Smooth muscle cell (in vitro differentiated cells): Measurements from ENCODE around the gene ARL4D. TPM values are rescaled to one million over a fixed set of nuclear protein-coding genes. Genes with fewer than 3 reads are reported as not detected.

Experiments used
- DNase-seq: peaks from one replicate; lab custom pipeline; 2025; ENCODE audit not compliant: unreplicated experiment; lab: John Stamatoyannopoulos, UW
- H2AFZ ChIP-seq: fragments of 200-600 bp; sonication (generic); 2 replicates; pipeline ENCODE4 v1.6.0; 2016; ENCODE audit warnings: antibody characterized with exemption, low read depth, mild to moderate bottlenecking
- H3F3A ChIP-seq: fragments of 200-600 bp; sonication (generic); 2 replicates; pipeline ENCODE4 v1.6.0; 2017; ENCODE audit warnings: antibody characterized with exemption, low read depth
- H3K27ac ChIP-seq: fragments of 200-600 bp; sonication (generic); 2 replicates; pipeline ENCODE4 v1.5.1; 2016; ENCODE audit warnings: low read depth, mild to moderate bottlenecking
- H3K27me3 ChIP-seq: fragments of 200-600 bp; sonication (generic); 2 replicates; pipeline ENCODE4 v1.6.1; 2016; ENCODE audit warnings: low read depth, mild to moderate bottlenecking
- H3K36me3 ChIP-seq: fragments of 200-600 bp; sonication (generic); 2 replicates; pipeline ENCODE4 v1.5.1; 2016; ENCODE audit warnings: low read depth
- H3K4me1 ChIP-seq: fragments of 200-600 bp; sonication (generic); 2 replicates; pipeline ENCODE4 v1.5.1; 2016; ENCODE audit warnings: low read depth
- H3K4me2 ChIP-seq: fragments of 200-600 bp; sonication (generic); 2 replicates; pipeline ENCODE4 v1.6.0; 2016; ENCODE audit warnings: mild to moderate bottlenecking
- H3K4me3 ChIP-seq: fragments of 200-600 bp; sonication (generic); 2 replicates; pipeline ENCODE4 v1.5.1; 2016; ENCODE audit warnings: mild to moderate bottlenecking
- H3K79me2 ChIP-seq: fragments of 200-600 bp; sonication (generic); 2 replicates; pipeline ENCODE4 v1.6.0; 2016; ENCODE audit warnings: low read depth, mild to moderate bottlenecking
- H3K9ac ChIP-seq: fragments of 200-600 bp; sonication (generic); 2 replicates; pipeline ENCODE4 v1.6.0; 2016; ENCODE audit warnings: low read depth
- H3K9me3 ChIP-seq: fragments of 200-600 bp; sonication (generic); replicated peaks from 2 replicates; pipeline ENCODE4 v1.5.1; 2016; ENCODE audit warnings: low read depth
- H4K20me1 ChIP-seq: fragments of 200-600 bp; sonication (generic); 2 replicates; pipeline ENCODE4 v1.6.0; 2016; ENCODE audit warnings: low read depth
- CTCF ChIP-seq: fragments of 200-600 bp; sonication (generic); IDR thresholded peaks from 2 replicates; pipeline ENCODE4 v1.5.1; 2017; ENCODE audit warnings: borderline replicate concordance, mild to moderate bottlenecking, antibody characterized with exemption; ENCODE audit not compliant: insufficient read depth, poor library complexity, severe bottlenecking
- WGBS: methylation state at CpG from one replicate; pipeline ENCODE4 v1.1.7; 2016; ENCODE audit warnings: low lambda C conversion rate; 5-methylcytosine and 5-hydroxymethylcytosine counted together
- polyA plus RNA-seq: library from polyadenylated mRNA; unstranded; fragments of >200 nt; fragmentation: Nextera tagmentation; extraction: Ambion mirVana; gene quantifications from 2 replicates; pipeline ENCODE4 v1.2.1, GENCODE V29; 2016
- total RNA-seq: library from RNA; depleted of rRNA; stranded (reverse); fragments of >200 nt; gene quantifications from 2 replicates; pipeline ENCODE4 v1.2.3, GENCODE V29; 2014

Gene ARL4D
- total and polyA plus RNA-seq, 2 experiments from 2014 or later, result 9.9 to 25.9 TPM

GRCh38 chr17:43428524-43428923 lies 29.7 kb downstream of the ARL4D start:
- Histone ChIP-seq H3K9ac (no peak overlapping the region), H3K4me1 (no peaks in the 10 kb centered on the region), H3K27ac (no peak overlapping the region), H3F3A (peaks cover 13% of the 10 kb centered on the region), H3K27me3 (no peaks in the 10 kb centered on the region), H3K9me3 (no peaks in the 10 kb centered on the region), H4K20me1 (no peaks in the 10 kb centered on the region), H3K4me3 (no peak overlapping the region), H2AFZ (no peak overlapping the region), H3K79me2 (no peaks in the 10 kb centered on the region), H3K4me2 (no peak overlapping the region), H3K36me3 (no peaks in the 10 kb centered on the region)
- WGBS, result 87% methylated on average over 5 of the region's 5 CpGs
- no peak for DNase-seq
- no peak for TF ChIP-seq CTCF

GRCh38 chr17:43430936-43431713 lies 32.3 kb downstream of the ARL4D start:
- Histone ChIP-seq H4K20me1 (no peaks in the 10 kb centered on the region), H3K4me2 (no peak overlapping the region), H3K36me3 (no peaks in the 10 kb centered on the region), H3F3A (peaks cover 13% of the 10 kb centered on the region), H3K4me3 (no peak overlapping the region), H3K27me3 (no peaks in the 10 kb centered on the region), H3K4me1 (no peaks in the 10 kb centered on the region), H2AFZ (no peak overlapping the region), H3K79me2 (no peaks in the 10 kb centered on the region), H3K27ac (no peak overlapping the region), H3K9ac (no peak overlapping the region), H3K9me3 (no peaks in the 10 kb centered on the region)
- no peak for TF ChIP-seq CTCF
- DNase-seq, result no peak
- WGBS, result 63% methylated on average over 6 of the region's 6 CpGs

GRCh38 chr17:43431714-43432523 lies 33.1 kb downstream of the ARL4D start:
- no peak overlapping the region for H3K4me2 ChIP-seq

More at GRCh38 chr17:43431714-43432523, 33.1 kb downstream of the ARL4D start:
- H4K20me1 ChIP-seq, result no peaks in the 10 kb centered on the region
- no peak for DNase-seq
- H3K9me3 ChIP-seq, result no peaks in the 10 kb centered on the region
- H3K27ac ChIP-seq, result no peak overlapping the region
- no peaks in the 10 kb centered on the region for H3K27me3 ChIP-seq
- TF ChIP-seq CTCF, result no peak
- H3K9ac ChIP-seq, result no peak overlapping the region
- H3F3A ChIP-seq, result peaks cover 13% of the 10 kb centered on the region
- H3K79me2 ChIP-seq, result no peaks in the 10 kb centered on the region
- no peak overlapping the region for H3K4me3 ChIP-seq
- H3K4me1 ChIP-seq, result no peaks in the 10 kb centered on the region
- 67% methylated on average over 9 of the region's 9 CpGs for WGBS
- H3K36me3 ChIP-seq, result no peaks in the 10 kb centered on the region
- no peak overlapping the region for H2AFZ ChIP-seq
